ENCODE data around the gene C5orf22.

C5orf22 gene

GRCh38 chr5:31495336-31495735, 36.8 kb upstream of the C5orf22 start:
- TF ChIP-seq USF1 (IDR thresholded peaks at IDR 0.05) (no peak), TAF1 (IDR thresholded peaks at IDR 0.05; ENCODE audit: low read depth) (no peak), FOXM1 (IDR thresholded peaks at IDR 0.05; ENCODE audit: borderline replicate concordance, low read depth) (no peak), RAD21 (IDR thresholded peaks at IDR 0.05; ENCODE audit: low read depth) (no peak), MAX (IDR thresholded peaks at IDR 0.05) (no peak), EP300 (IDR thresholded peaks at IDR 0.05; ENCODE audit: borderline replicate concordance) (no peak), CREB1 (IDR thresholded peaks at IDR 0.05; ENCODE audit: low read depth) (no peak), REST (IDR thresholded peaks at IDR 0.05; ENCODE audit: low read depth) (no peak), EGR1 (IDR thresholded peaks at IDR 0.05) (no peak), ZBTB7A (IDR thresholded peaks at IDR 0.05; ENCODE audit: low read depth) (no peak)

GRCh38 chr5:31496301-31496700, 35.8 kb upstream of the C5orf22 start:
- no peak for TF ChIP-seq REST (IDR thresholded peaks at IDR 0.05; ENCODE audit: low read depth)

DNA sequence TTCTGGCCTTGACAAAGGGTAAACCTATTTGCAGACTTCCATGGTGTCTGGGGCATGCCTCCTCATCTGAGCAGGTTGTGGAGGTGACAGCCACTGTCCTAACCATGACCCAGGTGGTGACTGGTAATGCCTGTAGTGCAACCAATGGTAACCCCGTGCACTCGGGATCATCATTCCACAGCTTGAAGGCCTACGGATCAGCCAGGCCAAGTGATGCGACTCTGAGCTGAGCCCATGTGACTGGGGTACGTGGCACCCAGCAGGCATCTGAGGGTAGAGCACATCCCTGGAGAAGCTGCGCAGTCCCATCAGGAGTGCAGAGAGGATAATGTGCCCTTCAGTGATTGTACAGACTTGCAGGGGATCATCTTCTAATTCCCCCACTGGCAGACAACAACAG, 35.2 kb upstream of the C5orf22 start:
- TF ChIP-seq YY1 (IDR thresholded peaks at IDR 0.05; ENCODE audit: low read depth) (no peak), FOXM1 (IDR thresholded peaks at IDR 0.05; ENCODE audit: borderline replicate concordance, low read depth) (no peak), MAX (IDR thresholded peaks at IDR 0.05) (no peak), NFIC (IDR thresholded peaks at IDR 0.05) (no peak), REST (IDR thresholded peaks at IDR 0.05; ENCODE audit: low read depth) (no peak), EGR1 (IDR thresholded peaks at IDR 0.05) (no peak), TCF12 (IDR thresholded peaks at IDR 0.05; ENCODE audit: low read depth) (no peak), RAD21 (IDR thresholded peaks at IDR 0.05; ENCODE audit: low read depth) (no peak), USF1 (IDR thresholded peaks at IDR 0.05) (no peak), TEAD4 (IDR thresholded peaks at IDR 0.05) (no peak)

- TF ChIP-seq MAX (IDR thresholded peaks at IDR 0.05) (no peak), TCF12 (IDR thresholded peaks at IDR 0.05; ENCODE audit: low read depth) (no peak), TEAD4 (IDR thresholded peaks at IDR 0.05) (no peak), EP300 (IDR thresholded peaks at IDR 0.05; ENCODE audit: borderline replicate concordance) (no peak), CREB1 (IDR thresholded peaks at IDR 0.05; ENCODE audit: low read depth) (no peak), EGR1 (IDR thresholded peaks at IDR 0.05) (no peak)
These were observed 31.8 kb upstream of the C5orf22 start for GRCh38 chr5:31500256-31500655.

DNA sequence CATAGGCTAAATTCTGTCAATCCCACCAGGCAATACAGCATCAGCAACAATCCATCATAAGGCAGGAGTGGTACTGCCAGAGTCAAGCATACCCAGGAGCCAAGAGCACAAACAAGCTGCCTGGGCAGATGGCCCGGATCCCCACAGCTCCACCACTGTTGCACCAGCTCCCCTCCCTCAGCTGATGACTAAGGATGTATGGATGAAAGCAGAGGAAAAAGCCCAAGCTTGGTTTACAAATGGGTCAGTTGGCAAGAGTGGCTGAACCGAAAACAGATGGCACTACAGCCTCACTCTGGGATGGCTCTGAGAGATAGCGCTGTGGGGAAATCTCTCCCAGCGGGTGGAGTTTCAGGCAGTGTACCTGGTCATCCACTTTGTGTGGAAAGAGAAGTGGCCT, 29.6 kb upstream of the C5orf22 start:
- TF ChIP-seq CREB1 (IDR thresholded peaks at IDR 0.05; ENCODE audit: low read depth) (no peak), EGR1 (IDR thresholded peaks at IDR 0.05) (no peak), USF1 (IDR thresholded peaks at IDR 0.05) (no peak), REST (IDR thresholded peaks at IDR 0.05; ENCODE audit: low read depth) (no peak), YY1 (IDR thresholded peaks at IDR 0.05; ENCODE audit: low read depth) (no peak), CEBPB (IDR thresholded peaks at IDR 0.05) (no peak)
